ENCODE measurements around the gene APBA2. TPM values are rescaled to one million over a fixed set of nuclear protein-coding genes. Genes with fewer than 3 reads are reported as not detected.

The APBA2 gene
- total RNA-seq, 2 experiments from 2014 or later: not detected

DNA sequence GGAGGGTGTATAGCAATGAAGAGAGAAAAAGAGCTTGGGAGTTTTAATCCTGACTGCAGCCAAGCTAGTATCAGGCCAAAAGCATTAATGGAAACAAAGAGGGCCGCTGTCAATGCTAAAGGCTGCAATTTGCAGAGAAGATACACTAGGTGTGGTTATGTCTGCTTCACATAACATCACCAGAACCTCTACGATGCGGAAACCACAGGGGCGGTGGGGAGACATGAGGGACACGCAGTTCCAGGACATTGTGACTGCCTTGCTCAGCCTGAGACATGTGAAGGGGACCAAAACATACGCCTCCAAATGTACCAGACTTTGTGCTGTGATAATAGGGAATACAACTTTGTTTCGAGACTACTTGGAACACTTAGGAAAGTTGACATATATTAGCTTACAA, 88.4 kb downstream of the APBA2 start:
- no peaks in the 10 kb centered on the region for H4K20me1 ChIP-seq (ENCODE audit: insufficient read depth, low read length)
- TF ChIP-seq EZH2phosphoT487 (IDR thresholded peaks at IDR 0.05; ENCODE audit: borderline replicate concordance, low read depth, low read length): no peak
- TF ChIP-seq, protein P1, sequence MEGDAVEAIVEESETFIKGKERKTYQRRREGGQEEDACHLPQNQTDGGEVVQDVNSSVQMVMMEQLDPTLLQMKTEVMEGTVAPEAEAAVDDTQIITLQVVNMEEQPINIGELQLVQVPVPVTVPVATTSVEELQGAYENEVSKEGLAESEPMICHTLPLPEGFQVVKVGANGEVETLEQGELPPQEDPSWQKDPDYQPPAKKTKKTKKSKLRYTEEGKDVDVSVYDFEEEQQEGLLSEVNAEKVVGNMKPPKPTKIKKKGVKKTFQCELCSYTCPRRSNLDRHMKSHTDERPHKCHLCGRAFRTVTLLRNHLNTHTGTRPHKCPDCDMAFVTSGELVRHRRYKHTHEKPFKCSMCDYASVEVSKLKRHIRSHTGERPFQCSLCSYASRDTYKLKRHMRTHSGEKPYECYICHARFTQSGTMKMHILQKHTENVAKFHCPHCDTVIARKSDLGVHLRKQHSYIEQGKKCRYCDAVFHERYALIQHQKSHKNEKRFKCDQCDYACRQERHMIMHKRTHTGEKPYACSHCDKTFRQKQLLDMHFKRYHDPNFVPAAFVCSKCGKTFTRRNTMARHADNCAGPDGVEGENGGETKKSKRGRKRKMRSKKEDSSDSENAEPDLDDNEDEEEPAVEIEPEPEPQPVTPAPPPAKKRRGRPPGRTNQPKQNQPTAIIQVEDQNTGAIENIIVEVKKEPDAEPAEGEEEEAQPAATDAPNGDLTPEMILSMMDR (conservative IDR thresholded peaks at IDR 0.05; ENCODE audit: low read length): no peak
- H3K79me2 ChIP-seq (ENCODE audit: insufficient read depth, low read depth, low read length): no peaks in the 10 kb centered on the region
- no peak overlapping the region for H3K4me2 ChIP-seq (ENCODE audit: low read length)
- POLR2A ChIA-PET: interaction anchor here (1.5 kb wide), 1 partner anchor 40 kb away, joined by 3 read pairs; no protein-coding TSS in a partner anchor
- DNase-seq (ENCODE audit: low spot score): no peak
- no peaks in the 10 kb centered on the region for H3K9me3 ChIP-seq (ENCODE audit: low read length)
- no peaks in the 10 kb centered on the region for H3K36me3 ChIP-seq (ENCODE audit: insufficient read depth, low read length)
- no peak overlapping the region for H3K4me3 ChIP-seq (ENCODE audit: low read depth, low read length, poor library complexity, severe bottlenecking)
- H3K9me2 ChIP-seq (ENCODE audit: insufficient read depth, low read length): no peaks in the 10 kb centered on the region
- no peaks in the 10 kb centered on the region for H3K4me1 ChIP-seq (ENCODE audit: insufficient read depth, low read length, poor library complexity, severe bottlenecking)
- intact Hi-C loops (cut with micrococcal nuclease; ENCODE audit: unreplicated experiment): loop anchor here (2.0 kb wide), 1 partner anchor 39 kb away; no protein-coding TSS in a partner anchor
- no TSS peak for BruUV-seq (replicated peaks)
- CTCF ChIA-PET (ENCODE audit: unreplicated experiment): no interaction called here
- H2AFZ ChIP-seq (ENCODE audit: low read length): no peak overlapping the region
- H3K27ac ChIP-seq (ENCODE audit: low read depth, low read length, poor library complexity, severe bottlenecking): no peak overlapping the region

DNA sequence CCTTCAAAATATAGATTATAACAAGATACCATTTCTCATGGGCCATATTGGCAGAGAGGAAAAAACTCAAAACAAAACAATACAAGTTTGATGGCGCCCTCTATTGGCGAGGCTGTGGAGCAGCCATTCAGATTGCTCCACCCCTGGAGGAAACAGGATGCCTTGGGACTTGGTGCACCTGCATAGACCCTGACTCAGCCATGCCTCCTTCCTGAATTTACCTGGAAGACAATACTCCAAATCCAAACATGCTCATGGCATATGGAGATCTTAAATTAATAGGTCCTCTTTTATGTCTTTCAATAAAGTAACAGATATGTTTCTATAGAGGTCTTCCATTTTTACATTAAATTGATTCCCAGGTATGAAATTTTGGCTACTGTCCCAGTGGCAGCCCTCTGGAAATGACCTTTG, 90.0 kb downstream of the APBA2 start:
- DNase-seq (ENCODE audit: low spot score): peak; percentile 67
- CTCF ChIA-PET (ENCODE audit: unreplicated experiment): no interaction called here
- H3K4me1 ChIP-seq (ENCODE audit: insufficient read depth, low read length, poor library complexity, severe bottlenecking): no peaks in the 10 kb centered on the region

More for the DNA sequence above, 90.0 kb downstream of the APBA2 start:
- TF ChIP-seq, protein P1 (conservative IDR thresholded peaks at IDR 0.05; ENCODE audit: low read length): peak; percentile 95
- TF ChIP-seq EZH2phosphoT487 (IDR thresholded peaks at IDR 0.05; ENCODE audit: borderline replicate concordance, low read depth, low read length): no peak
- no peaks in the 10 kb centered on the region for H3K9me2 ChIP-seq (ENCODE audit: insufficient read depth, low read length)
- POLR2A ChIA-PET: no interaction called here
- H3K9me3 ChIP-seq (ENCODE audit: low read length): no peaks in the 10 kb centered on the region
- H3K79me2 ChIP-seq (ENCODE audit: insufficient read depth, low read depth, low read length): no peaks in the 10 kb centered on the region
- no peaks in the 10 kb centered on the region for H4K20me1 ChIP-seq (ENCODE audit: insufficient read depth, low read length)
- H3K4me3 ChIP-seq (ENCODE audit: low read depth, low read length, poor library complexity, severe bottlenecking): no peak overlapping the region
- H2AFZ ChIP-seq (ENCODE audit: low read length): no peak overlapping the region
- no peaks in the 10 kb centered on the region for H3K36me3 ChIP-seq (ENCODE audit: insufficient read depth, low read length)
- BruUV-seq (replicated peaks): no TSS peak
- no peak overlapping the region for H3K4me2 ChIP-seq (ENCODE audit: low read length)
- no peak overlapping the region for H3K27ac ChIP-seq (ENCODE audit: low read depth, low read length, poor library complexity, severe bottlenecking)
- intact Hi-C loops (cut with micrococcal nuclease; ENCODE audit: unreplicated experiment): loop anchor here (2.0 kb wide), 1 partner anchor 41 kb away; no protein-coding TSS in a partner anchor

Measured in OCI-LY7 (cell line).